ELF-1 (cell line): Measurements from ENCODE around the gene ATP9A.
A peak's percentile ranks its signal among the peaks of the same experiment; 100 is the strongest.

ENCODE experiments used
- DNase-seq: peaks from one replicate; pipeline ENCODE4 v3.0.0-alpha.2; 2016; ENCODE audit warnings: low read depth, low spot score

The ATP9A gene

DNA sequence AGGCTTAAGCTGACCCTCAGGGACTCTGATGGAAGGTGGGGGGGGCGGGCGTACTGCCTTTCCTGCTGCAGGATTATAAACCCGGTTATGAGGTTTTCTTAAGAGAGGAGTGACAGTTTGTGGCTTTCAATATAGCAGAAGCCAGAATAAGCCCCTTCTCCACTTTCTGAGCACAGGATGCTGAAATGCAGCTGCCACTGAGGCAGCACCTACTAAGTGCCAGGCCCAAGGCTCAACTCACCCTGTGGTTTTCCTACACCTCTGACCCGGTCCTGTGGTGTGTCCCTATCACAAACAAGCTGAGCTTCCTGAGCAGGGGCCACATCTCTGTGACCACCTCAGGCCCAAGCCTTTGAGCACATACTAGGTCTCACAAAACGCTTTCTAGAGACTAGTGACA, 166.1 kb downstream of the ATP9A start:
- DNase-seq = no peak

DNA sequence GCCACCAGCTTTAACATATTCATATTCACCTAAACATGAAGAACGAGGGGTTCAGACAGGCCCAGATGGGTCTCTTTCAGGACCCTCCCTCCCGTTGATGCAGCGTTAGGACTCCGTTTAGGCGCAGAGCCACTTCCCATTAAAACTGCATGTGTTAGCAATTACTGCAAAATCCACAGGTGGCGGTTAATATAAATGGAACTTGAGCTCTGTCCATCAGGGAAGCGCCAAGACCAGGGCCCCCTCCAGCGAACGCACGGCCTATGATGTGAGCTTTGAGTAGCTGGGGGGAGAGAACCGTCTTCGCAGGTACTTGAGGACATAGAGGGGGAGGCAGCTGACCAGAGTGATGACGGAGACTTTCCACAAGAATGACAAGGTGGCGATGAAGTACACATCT, 167.2 kb downstream of the ATP9A start:
- DNase-seq = no peak

DNA sequence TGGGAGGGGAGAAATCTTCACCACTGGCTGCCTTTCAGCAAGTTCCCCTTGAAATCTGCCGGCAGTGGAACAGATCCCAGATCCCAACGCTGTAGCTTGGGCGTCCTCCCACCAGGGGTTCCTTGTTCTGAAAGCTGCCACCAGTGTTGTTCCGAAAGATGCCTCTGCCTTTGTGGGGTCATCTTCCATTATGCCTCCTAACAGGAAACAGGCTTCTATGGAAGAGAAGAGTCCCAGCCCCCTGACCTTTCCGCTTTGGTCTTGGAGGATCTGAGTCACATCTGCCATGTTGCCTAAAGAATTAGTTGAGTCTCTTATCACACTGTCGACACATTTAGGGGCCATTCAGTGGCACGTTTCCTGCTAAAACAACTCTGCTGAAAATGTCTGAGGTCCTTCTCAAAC, 168.2 kb downstream of the ATP9A start:
- no peak for DNase-seq

DNA sequence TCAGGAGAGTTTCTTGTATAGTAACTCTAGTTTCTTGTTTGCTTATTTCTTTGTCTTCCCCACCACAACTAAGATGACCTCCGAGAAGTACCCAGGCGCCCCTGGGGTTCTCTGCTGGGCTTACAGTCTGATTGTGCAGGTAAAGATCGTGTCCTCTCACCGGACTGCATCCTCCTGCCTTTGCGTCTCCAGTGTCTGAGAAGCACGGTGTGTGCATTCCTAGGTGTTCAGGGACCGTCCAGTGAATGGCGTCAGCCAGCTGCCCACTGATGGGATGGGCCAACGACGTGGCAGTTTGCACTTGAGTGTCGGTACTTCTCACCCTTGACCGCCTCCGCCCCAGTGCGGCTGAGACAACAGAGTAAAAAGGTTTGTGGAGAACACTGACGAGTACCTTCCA, 169.6 kb downstream of the ATP9A start:
- no peak for DNase-seq

- peak; percentile 50 for DNase-seq
These were observed 170.6 kb downstream of the ATP9A start for GRCh38 chr20:51597389-51598231.

DNA sequence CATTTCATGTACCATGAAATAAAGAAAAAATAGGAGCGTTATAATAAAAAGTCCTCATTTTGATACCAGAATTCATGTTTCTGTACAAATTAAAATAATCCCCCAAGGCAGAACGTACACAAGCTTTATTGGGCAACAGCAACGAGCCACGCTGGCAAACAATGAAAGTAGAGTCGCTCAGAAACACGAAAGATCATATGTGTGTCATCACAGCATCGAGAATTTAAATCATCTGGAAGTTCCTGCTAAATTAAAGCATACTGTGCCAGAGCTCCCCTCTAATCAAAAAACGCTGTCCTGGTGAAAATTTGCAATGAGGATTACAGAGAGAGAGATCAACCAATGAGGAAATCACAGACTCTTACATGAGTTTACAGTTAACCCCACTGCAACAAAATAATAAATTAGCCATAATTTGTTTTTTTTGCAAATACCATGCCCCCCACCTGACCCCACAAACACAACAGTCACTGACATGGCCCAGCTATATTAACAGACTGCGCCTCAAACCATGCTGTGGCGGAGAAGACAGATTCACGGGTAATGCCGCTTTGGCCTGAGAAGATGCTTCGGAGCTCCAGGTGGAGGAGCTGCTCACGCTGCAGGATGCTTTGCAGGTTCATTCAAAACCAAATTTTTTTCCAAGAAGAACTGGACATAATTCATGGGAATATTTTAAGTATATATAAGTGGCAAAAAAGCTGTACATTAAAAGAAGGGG, 171.4 kb downstream of the ATP9A start:
- DNase-seq = no peak

- DNase-seq = no peak
These were observed 172.4 kb downstream of the ATP9A start for GRCh38 chr20:51595744-51596143.

DNA sequence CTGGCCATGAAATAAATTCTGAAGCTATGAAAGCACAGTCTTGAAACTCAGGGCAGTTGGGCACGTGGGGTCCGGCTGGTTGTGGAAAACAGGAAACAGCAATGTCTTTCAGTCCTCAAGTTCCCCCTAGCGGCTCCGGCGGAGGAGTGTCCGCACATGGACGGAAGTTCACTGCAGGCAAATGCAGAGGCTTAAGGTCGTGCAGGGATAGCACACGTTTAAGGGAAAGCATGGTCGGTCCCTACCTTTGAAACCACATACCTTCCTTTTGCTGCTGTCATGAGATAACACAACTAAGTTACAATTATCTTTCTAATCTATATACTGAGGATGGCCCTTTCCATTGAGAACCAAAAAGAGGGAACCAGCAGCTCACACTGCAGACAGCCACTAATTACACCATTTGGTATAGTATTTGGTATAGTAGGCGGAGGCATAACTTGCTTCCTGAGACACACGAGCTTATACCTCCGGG, 173.1 kb downstream of the ATP9A start:
- DNase-seq = peak; percentile 86

DNA sequence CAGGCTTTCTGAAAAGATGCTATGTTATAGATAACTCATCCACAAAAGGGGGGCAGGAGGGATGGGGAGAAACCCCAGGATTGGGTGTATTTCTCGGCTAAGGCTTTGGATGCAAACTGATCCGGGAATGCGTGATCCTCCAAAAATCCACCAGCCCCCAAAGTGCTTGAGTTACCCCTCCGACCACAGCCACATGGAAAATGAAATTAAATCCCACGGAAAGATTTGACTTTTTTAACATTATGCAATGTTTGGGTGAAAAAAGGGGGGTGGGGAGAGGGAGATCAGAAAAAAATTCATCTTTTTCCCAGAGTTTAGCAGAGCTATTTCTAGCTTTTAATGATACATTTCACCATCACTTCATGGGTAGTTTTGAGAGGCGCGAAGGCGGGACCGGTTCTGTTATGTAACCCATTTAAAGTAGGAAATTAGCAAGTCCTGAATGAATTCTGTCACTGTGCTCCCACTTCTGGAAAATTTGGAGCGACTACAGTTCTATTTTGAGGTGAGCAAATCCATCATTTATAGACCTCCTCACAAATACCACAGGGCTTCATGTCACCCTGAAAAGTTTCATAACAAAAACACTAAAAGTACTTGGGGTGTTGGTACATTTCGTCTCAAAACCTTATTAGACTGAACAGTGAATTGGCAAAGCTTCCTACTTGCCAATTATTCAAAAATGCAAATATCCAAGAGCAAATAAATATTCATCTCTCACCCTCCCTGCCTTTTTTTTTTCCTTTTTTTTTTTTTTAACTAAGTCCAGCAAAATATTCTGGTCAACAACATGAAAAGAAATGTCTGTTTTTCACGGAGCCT, 173.7 kb downstream of the ATP9A start:
- no peak for DNase-seq

DNA sequence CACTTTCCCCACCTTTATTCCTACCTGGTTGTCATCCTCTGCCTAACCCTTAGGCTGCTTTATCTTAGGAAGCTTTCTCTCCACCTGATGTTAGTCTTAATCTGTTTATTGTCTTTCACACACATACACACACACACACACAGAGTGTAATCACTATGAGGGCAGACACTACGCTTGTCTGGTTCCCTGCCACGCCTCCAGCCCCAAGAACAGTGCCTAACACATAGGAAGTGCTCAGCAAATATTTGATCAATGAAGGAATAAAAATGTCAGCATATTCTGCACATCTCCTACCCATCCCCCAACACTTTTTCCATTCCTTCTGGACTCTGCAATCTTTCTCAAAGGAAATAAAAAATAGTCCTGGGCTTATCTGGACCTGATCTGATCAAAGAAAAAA, 174.6 kb downstream of the ATP9A start:
- DNase-seq = no peak

- DNase-seq = no peak
These were observed 175.6 kb downstream of the ATP9A start for GRCh38 chr20:51592564-51592963.

- no peak for DNase-seq
These were observed 176.3 kb downstream of the ATP9A start for GRCh38 chr20:51591871-51592270.

- no peak for DNase-seq
These were observed 179.4 kb downstream of the ATP9A start for GRCh38 chr20:51588762-51589161.

DNA sequence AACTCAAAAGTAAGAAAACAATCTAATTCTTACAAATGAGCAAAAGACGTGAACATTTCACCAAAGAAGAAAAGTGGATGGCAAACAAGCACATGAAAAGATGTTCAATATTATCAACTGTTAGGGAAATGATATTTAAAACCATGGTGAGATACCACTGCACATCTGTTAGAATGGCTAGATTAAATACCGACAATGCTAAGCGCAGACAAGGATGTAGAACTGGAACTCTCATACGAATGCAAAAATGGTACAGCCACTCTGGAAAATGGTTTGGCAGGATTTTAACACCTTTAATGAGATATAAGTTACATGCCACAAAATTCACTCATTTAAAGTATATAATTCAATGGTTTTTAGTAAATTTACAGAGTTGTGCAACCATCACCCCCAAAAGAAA, 181.0 kb downstream of the ATP9A start:
- DNase-seq = no peak

DNA sequence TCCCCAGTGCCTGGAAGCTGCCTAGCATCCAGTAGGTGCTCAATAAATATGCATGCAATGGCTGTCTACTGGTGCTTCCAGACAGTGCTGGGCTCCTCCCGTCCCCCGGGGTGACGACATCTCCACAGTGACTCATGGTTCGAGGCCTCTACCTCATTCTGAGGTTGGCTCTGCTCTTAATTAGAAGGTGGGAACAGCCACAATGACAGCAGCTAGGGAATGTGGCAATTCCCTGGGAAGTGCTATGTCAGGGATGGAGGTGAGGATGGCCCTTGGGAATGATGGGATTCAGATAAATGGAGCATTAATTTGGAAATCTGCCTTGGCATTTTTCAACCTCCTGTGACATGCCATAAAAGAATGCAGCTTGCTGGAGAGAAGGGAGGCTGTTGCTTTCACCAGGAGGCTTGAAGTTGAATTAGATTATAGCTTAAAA, 182.2 kb downstream of the ATP9A start:
- DNase-seq = peak; percentile 30

DNA sequence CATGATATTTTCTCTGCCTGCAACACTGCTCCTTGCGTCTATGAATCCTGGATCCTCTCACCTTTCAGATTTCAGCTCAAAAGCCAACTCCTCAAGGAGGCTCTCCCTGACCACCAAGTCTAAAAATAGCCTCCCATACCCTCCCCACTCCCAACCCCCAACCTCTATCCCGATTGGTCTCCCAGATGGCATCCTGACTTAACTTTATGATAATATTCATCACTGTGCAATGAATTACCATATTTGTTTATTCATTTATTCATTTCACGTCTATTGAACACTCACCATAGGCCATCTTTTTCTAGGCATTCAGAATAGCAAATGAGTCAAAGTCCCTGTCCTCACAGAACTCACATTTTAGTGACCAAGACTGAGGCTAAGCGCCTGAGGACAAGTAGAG, 183.0 kb downstream of the ATP9A start:
- no peak for DNase-seq

- DNase-seq = no peak
These were observed 183.5 kb downstream of the ATP9A start for GRCh38 chr20:51584737-51585136.

DNA sequence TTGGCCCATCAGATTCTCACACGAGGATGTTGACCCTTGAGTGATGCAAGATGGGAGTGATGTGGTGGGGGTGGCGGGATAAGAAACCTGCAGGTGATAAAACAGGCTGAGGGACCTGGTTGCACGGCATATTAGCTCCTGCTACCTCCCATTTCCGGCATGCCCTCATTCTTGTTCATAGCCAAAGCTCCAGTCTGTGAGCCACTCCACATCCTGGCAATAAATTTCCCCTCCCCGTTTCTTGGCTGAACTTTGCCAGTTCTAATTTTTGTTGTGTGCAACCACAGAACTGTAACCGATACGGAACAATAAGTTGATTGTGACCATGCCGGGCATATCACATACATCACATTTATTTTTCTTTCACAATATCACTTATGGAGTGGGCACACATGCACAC, 184.1 kb downstream of the ATP9A start:
- no peak for DNase-seq

DNA sequence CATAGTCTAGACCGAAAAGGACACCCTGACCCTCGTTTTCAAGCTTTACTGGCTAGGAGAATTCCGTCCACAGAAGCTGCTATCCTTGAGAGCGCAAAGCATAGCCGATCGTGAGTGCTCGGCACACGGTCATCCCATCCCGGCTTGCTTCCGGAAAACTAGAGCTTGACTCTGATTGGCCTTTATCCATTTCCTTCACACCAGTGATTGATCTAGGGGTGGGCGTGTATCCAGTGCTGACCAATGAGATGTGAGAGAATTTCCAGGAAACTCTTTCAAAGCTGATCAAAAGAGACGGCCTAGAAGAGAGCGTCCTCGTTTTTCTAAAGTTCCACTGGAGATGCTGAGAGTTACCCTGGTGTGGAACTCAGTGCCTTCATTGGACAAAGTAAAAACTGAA, 184.7 kb downstream of the ATP9A start:
- DNase-seq = no peak

DNA sequence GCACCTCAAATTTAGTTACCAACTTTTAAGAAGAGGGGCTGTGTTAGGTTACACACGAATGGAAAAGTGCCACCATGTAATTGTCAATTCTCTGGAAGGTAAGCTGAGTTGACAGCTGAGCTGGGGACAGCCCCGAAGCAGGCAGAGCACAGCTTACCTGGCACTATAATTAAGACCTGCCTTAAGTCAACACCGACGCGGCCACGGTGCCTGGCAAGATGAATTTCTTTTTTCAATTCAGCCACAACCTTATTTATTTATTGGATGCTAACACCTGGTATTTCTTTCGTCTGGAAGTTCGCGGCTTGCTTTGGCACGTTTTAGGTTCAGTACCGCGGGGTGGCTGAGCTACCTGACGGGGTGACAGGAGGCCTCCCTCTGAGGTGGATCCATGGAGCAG, 185.1 kb downstream of the ATP9A start:
- DNase-seq = no peak

- DNase-seq = no peak
These were observed 186.6 kb downstream of the ATP9A start for GRCh38 chr20:51581571-51581970.

- peak; percentile 55 for DNase-seq
These were observed 189.1 kb downstream of the ATP9A start for GRCh38 chr20:51579137-51579536.
